ENCODE results near the gene SMAD7. TPM values are rescaled to one million over a fixed set of nuclear protein-coding genes. Genes with fewer than 3 reads are reported as not detected.

Gene SMAD7
- polyA plus RNA-seq, 2 of the 4 experiments (the other 2 are of a cell fraction) = 19.9 to 26.9 TPM

- Histone ChIP-seq H3K27ac (peak overlapping the region; percentile 84 to 99), H3K4me3 (no peak overlapping the region), H3K4me1 (peaks cover 95% of the 10 kb centered on the region), H3K9me3 (no peaks in the 10 kb centered on the region), H3K4me2 (peak overlapping the region; percentile 86)
- ATAC-seq (no peak), DNase-seq (ENCODE audit: low read depth in 1 of 2, low spot score in 1 of 2) (no peak), FAIRE-seq (no peak)
- WGBS (ENCODE audit: missing lambda C conversion rate) = 68% methylated on average over 2 of the region's 3 CpGs
- TF ChIP-seq JUNB (IDR thresholded peaks at IDR 0.05) = no peak
- TF ChIP-seq POLR2AphosphoS2 (conservative IDR thresholded peaks at IDR 0.05; ENCODE audit: low read length) = no peak
- no peak for TF ChIP-seq ATOH8 (CRISPR knock-in tag; IDR thresholded peaks at IDR 0.05; ENCODE audit: low read depth)
- TF ChIP-seq EHMT2 (IDR thresholded peaks at IDR 0.05; ENCODE audit: low read depth) = no peak
- TF ChIP-seq HMGXB4 (CRISPR knock-in tag; IDR thresholded peaks at IDR 0.05; ENCODE audit: borderline replicate concordance) = no peak
- no peak for TF ChIP-seq E2F6 (IDR thresholded peaks at IDR 0.05; ENCODE audit: borderline replicate concordance, low read depth)
- TF ChIP-seq CBX2 (IDR thresholded peaks at IDR 0.05; ENCODE audit: borderline replicate concordance, low read depth) = no peak
- TF ChIP-seq JUN (IDR thresholded peaks at IDR 0.05) = no peak
- TF ChIP-seq CBX8 (IDR thresholded peaks at IDR 0.05) = no peak
- no peak for TF ChIP-seq GATA3 (IDR thresholded peaks at IDR 0.05; ENCODE audit: borderline replicate concordance)
- no peak for TF ChIP-seq BHLHE40 (IDR thresholded peaks at IDR 0.05; ENCODE audit: low read depth, low read length)
- TF ChIP-seq ZC3H11A (IDR thresholded peaks at IDR 0.05) = no peak
- no peak for TF ChIP-seq PHF8 (IDR thresholded peaks at IDR 0.05; ENCODE audit: borderline replicate concordance, low read depth)
- TF ChIP-seq ZNF302 (CRISPR knock-in tag; IDR thresholded peaks at IDR 0.05) = no peak
- no peak for TF ChIP-seq ESRRA (IDR thresholded peaks at IDR 0.05; ENCODE audit: borderline replicate concordance, low read length)
- no peak for TF ChIP-seq RARB (CRISPR knock-in tag; IDR thresholded peaks at IDR 0.05)
- no peak for TF ChIP-seq EP300 (IDR thresholded peaks at IDR 0.05)
- no peak for TF ChIP-seq NR3C1 (IDR thresholded peaks at IDR 0.05)
- TF ChIP-seq PBX3 (IDR thresholded peaks at IDR 0.05) = no peak
- ChIA-PET POLR2A (no interaction called here), CTCF (interaction anchor here (0.5 to 2.9 kb wide), 5 partner anchors 21 to 148 kb away, joined by 3 to 15 read pairs (median 3); no protein-coding TSS in a partner anchor)
Observed at GRCh38 chr18:48925491-48925780, 25.3 kb downstream of the SMAD7 start.

- peak in 1 of 2 experiments; percentile 1; a peak in 1 of 6 replicates for ATAC-seq
- CTCF ChIA-PET = interaction anchor here (0.9 to 2.9 kb wide), 4 partner anchors 21 to 148 kb away, joined by 3 to 15 read pairs (median 4); no protein-coding TSS in a partner anchor
- no peaks in the 10 kb centered on the region for H3K9me3 ChIP-seq
- peaks cover 99% of the 10 kb centered on the region for H3K4me1 ChIP-seq
- DNase-seq (ENCODE audit: low read depth in 1 of 2, low spot score in 1 of 2) = no peak
- FAIRE-seq = no peak
- peak overlapping the region; percentile 84 to 99 for H3K27ac ChIP-seq
- no peak for TF ChIP-seq KDM1A (IDR thresholded peaks at IDR 0.05; ENCODE audit: low read depth)
- 0 out of 2 replicates have a peak, but pooled peaks have one; percentile 29 for TF ChIP-seq MAX (IDR thresholded peaks at IDR 0.05)
- peak; percentile 59 for TF ChIP-seq MAFK (IDR thresholded peaks at IDR 0.05; ENCODE audit: partially characterized antibody)
- no peak overlapping the region for H3K4me3 ChIP-seq
- H3K4me2 ChIP-seq = peak overlapping the region; percentile 86
- POLR2A ChIA-PET = interaction anchor here (3.1 kb wide), 1 partner anchor 27 kb away, joined by 13 read pairs; no protein-coding TSS in a partner anchor
- WGBS (ENCODE audit: missing lambda C conversion rate) = 71% methylated on average over 17 of the region's 17 CpGs
Observed at GRCh38 chr18:48924630-48925490, 25.9 kb downstream of the SMAD7 start.

All from A549 (cell line).